LoVo (cell line): ENCODE results near the gene AMZ1.
A peak's percentile ranks its signal among the peaks of the same experiment; 100 is the strongest.
"Not testable (repeated sequence)": the region's sequence is repeated elsewhere in the genome, so short reads cannot be mapped to it uniquely, and the experiment has no call there.

Experiments
- DNase-seq: peaks from one replicate; pipeline ENCODE4 v3.0.0-alpha.2; 2016; ENCODE audit warnings: low spot score

The AMZ1 gene

DNA sequence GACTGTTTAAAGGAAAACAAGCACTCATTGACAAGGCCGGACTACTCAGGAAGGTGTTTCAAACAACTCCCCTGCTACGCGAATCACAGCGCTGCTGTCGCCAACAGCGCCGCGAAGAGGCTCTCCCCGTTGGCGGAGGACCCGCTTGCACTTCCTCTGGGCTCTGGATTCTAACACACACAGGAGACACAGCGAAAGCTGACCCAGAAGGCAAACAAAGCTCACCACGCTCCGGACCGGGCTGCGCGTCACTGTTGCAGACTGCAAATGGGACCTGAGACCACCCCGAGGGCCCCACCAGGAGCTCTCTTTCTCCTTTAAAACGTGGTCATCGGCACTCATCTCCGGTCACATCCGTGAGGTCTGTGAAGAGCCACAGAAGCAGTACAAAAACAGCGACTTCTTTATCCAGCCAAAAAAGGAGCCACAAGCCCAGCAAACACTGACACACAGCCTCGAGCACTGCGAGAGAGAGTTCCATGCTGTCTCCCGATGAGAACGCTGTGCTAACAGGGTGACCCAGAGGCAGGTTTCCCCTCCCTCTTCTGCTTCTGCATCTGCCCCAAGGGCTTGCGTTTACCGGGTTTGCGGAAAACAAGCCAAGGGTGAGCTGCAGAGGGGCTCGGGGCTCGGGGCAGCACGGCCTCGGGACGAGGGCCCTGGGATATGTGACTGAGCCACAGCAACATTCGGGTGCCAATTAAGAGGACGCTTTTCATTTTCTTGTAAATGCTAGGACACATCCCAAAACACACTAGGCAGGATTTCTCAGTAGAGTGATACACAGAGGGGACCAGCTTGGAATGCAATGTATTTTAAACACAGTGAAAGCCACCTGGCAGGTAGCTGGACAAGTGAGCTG lies 41.3 kb downstream of the AMZ1 start:
- DNase-seq: no peak

- no peak for DNase-seq
Observed at GRCh38 chr7:2729893-2730716, 42.1 kb downstream of the AMZ1 start.

GRCh38 chr7:2730846-2731770 lies 43.1 kb downstream of the AMZ1 start:
- no peak for DNase-seq

GRCh38 chr7:2732388-2732787 lies 44.4 kb downstream of the AMZ1 start:
- no peak for DNase-seq

- DNase-seq: peak; percentile 10
Observed at GRCh38 chr7:2732959-2733584, 45.1 kb downstream of the AMZ1 start.

GRCh38 chr7:2734084-2734686 lies 46.2 kb downstream of the AMZ1 start:
- no peak for DNase-seq

GRCh38 chr7:2734751-2735571 lies 47.0 kb downstream of the AMZ1 start:
- DNase-seq: no peak

GRCh38 chr7:2735744-2736143 lies 47.7 kb downstream of the AMZ1 start:
- no peak for DNase-seq

GRCh38 chr7:2736411-2736914 lies 48.5 kb downstream of the AMZ1 start:
- no peak for DNase-seq

GRCh38 chr7:2737005-2737743 lies 49.2 kb downstream of the AMZ1 start:
- not testable (repeated sequence) for DNase-seq

DNA sequence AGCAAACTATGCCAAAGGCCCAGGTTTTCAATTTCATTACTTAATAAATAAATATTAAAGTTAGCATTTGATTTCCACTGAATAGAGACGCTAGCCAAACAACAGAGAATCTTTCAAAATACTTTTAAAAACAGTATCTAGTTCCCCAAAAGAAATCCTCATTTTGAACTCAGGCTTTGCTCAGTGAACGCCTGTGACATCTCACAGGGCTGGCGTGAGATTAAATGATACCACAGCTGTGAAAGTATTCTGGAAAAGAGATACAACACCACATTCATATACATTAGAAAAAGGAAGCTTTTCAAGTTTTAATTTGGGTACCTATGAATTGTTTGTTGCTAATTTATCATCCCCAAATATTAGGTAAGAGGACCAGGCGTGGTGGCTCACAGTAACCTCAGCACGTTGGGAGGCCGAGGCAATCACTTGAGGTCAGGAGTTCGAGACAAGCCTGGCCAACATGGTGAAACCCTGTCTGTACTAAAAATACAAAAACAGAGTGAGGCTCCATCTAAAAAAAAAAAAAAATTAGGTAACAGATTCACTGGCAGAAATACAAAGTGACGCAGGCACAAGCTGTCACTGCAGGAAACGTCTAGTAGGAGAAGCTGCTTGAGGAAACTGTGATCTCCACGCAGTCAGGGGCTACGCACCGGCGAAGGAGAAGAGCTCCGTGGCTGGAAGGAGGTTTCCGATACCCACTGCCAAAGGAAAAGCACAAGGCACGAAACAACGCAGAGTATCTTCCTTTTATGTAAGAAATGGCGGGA lies 50.0 kb downstream of the AMZ1 start:
- DNase-seq: no peak

- DNase-seq: no peak
Observed at GRCh38 chr7:2738766-2739549, 51.0 kb downstream of the AMZ1 start.

DNA sequence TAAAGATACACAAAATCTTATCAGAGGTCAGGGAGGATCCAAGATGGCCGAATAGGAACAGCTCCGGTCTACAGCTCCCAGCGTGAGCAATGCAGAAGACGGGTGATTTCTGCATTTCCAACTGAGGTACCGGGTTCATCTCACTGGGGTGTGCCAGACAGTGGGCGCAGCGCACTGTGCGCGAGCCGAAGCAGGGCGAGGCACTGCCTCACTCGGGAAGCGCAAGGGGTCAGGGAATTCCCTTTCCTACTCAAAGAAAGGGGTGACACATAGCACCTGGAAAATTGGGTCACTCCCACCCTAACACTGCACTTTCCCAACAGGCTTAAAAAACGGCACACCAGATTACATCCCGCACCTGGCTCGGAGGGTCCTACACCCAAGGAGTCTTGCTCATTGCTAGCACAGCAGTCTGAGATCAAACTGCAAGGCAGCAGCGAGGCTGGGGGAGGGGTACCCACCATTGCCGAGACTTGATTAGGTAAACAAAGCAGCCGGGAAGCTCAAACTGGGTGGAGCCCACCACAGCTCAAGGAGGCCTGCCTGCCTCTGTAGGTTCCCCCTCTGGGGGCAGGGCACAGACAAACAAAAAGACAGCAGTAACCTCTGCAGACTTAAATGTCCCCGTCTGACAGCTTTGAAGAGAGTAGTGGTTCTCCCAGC lies 55.7 kb downstream of the AMZ1 start:
- DNase-seq: not testable (repeated sequence)

GRCh38 chr7:2748684-2749083 lies 60.7 kb downstream of the AMZ1 start:
- DNase-seq: not testable (repeated sequence)

- no peak for DNase-seq
Observed at GRCh38 chr7:2750004-2750407, 62.0 kb downstream of the AMZ1 start.

- no peak for DNase-seq
Observed at GRCh38 chr7:2751086-2751485, 63.1 kb downstream of the AMZ1 start.

DNA sequence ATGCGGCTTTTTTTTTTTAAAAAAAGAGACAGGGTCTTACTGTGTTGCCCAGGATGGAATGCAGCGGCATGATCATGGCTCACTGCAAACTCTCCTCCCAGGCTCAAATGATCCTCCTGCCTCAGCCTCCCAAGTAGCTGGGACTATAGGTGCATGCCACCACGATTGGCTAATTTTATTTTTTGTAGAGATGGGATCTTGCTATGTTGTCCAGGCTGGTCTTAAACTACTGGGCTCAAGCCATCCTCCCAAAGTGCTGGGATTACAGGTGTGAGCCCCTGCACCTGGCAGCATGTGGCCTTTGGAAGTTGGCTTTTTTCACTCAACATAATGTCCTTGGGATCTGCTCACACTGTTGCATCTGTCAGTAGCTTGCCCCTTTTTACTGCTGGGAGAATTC lies 65.1 kb downstream of the AMZ1 start:
- no peak for DNase-seq
